Thyroid gland (tissue), 4 donors: Measurements from ENCODE around the gene CDH4. TPM values are rescaled to one million over a fixed set of nuclear protein-coding genes. Genes with fewer than 3 reads are reported as not detected.
"Not testable (repeated sequence)": the region's sequence is repeated elsewhere in the genome, so short reads cannot be mapped to it uniquely, and the experiment has no call there.

Experiments used
- DNase-seq, 2 donors: peaks; one replicate each; pipeline ENCODE4 v3.0.0-alpha.2; 2019
- H3K27ac ChIP-seq, 3 donors: fragments of 200-600 bp; sonication (generic); 1 replicate in 2 of 3; 2 replicates in 1 of 3; pipeline ENCODE4 v1.5.1; 2016 to 2019; ENCODE audit warnings: mild to moderate bottlenecking in 1 of 3, moderate library complexity in 1 of 3
- H3K27me3 ChIP-seq: fragments of 200-600 bp; sonication (generic); one replicate; pipeline ENCODE4 v1.5.1; 2019
- H3K36me3 ChIP-seq, 2 donors: fragments of 200-600 bp; sonication (generic); one replicate each; pipeline ENCODE4 v1.5.1; 2016 to 2019
- H3K4me1 ChIP-seq, 2 donors: fragments of 200-600 bp; sonication (generic); one replicate each; pipeline ENCODE4 v1.5.1; 2017 to 2019
- H3K4me3 ChIP-seq, 3 donors: fragments of 200-600 bp; sonication (generic); replicated peaks in 1 of 3; 1 replicate in 2 of 3; 2 replicates in 1 of 3; pipeline ENCODE4 v1.5.1; 2016; ENCODE audit warnings: mild to moderate bottlenecking in 1 of 3
- H3K9me3 ChIP-seq: fragments of 200-600 bp; sonication (generic); one replicate; pipeline ENCODE4 v1.5.1; 2017
- CTCF ChIP-seq, 6 experiments: fragments of 200-600 bp in 3 of 6; fragments of 450-650 bp in 3 of 6; sonication (generic) in 3 of 6; IDR thresholded peaks; one replicate each; pipeline ENCODE4 v1.5.1; 2016 to 2019; ENCODE audit warnings: antibody characterized with exemption in 6 of 6, mild to moderate bottlenecking in 2 of 6, inconsistent platforms in 1 of 6, moderate library complexity in 1 of 6
- POLR2A ChIP-seq, 2 donors: fragments of 450-650 bp; IDR thresholded peaks; one replicate each; pipeline ENCODE4 v1.6.1; 2017; ENCODE audit warnings: antibody characterized with exemption in 2 of 2, mild to moderate bottlenecking in 2 of 2, moderate library complexity in 1 of 2
- WGBS, 2 donors: methylation state at CpG; one replicate each; pipeline ENCODE4 v1.1.5; 2017; 5-methylcytosine and 5-hydroxymethylcytosine counted together
- intact Hi-C: fragments of 100-400 bp; cut with DNase I; formaldehyde crosslinking; loops from one replicate; pipeline ENCODE4 v1.15.1; 2023
- total RNA-seq, 4 donors: library from RNA; depleted of rRNA; stranded (reverse); fragments of >200 nt; gene quantifications; one replicate each; pipeline ENCODE4 v1.2.3, GENCODE V29; 2016

CDH4 gene
- total RNA-seq, 4 donors from 2014 or later, result 0.22 to 0.29 (median 0.29) TPM; not detected in 1

DNA sequence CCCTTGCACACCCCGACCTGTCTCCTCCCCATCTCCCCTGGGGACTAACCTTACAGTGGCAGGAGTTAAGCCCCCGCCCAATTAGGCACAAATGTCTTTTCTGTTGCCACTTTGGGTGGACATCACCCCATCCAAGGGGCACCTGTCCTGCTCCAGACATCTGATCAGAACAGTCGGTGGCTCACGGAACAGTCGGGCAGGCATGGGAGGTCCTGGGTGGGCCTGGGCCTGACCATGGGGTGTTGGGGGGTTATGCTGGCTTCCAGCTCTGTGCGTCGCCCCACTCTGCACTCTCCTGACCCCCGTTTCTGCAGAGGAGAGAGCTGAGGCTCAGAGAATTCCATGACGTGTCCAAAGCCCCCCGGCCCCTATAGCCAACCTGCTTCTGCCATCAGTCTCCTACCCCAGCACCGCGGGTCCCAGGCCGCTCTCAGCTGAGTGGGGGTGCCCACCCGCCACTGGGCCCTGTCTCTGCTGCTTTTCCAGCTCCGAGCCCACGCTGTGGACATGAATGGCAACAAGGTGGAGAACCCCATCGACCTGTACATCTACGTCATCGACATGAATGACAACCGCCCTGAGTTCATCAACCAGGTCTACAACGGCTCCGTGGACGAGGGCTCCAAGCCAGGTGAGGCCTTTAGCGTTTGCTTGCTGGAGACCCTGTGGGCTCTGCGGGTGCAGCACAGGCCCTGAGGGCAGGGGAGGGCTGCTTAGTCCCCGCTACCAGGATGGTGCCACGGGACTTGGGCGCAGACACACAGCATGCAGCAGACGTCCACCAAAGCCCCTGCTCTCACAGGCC is 600.4 kb downstream of the CDH4 start:
- intact Hi-C loops, result no loop called here
- WGBS, 2 donors, result 88 to 89% methylated on average over 15 to 27 of the region's 29 CpGs
- no peaks in the 10 kb centered on the region for H3K9me3 ChIP-seq
- H3K4me3 ChIP-seq, result no peak overlapping the region
- H3K27ac ChIP-seq, result no peak overlapping the region
- no peaks in the 10 kb centered on the region for H3K4me1 ChIP-seq
- no peak for DNase-seq
- TF ChIP-seq POLR2A (IDR thresholded peaks at IDR 0.05) (no peak), CTCF (IDR thresholded peaks at IDR 0.05) (no peak)
- H3K27me3 ChIP-seq, result no peaks in the 10 kb centered on the region
- no peaks in the 10 kb centered on the region for H3K36me3 ChIP-seq

DNA sequence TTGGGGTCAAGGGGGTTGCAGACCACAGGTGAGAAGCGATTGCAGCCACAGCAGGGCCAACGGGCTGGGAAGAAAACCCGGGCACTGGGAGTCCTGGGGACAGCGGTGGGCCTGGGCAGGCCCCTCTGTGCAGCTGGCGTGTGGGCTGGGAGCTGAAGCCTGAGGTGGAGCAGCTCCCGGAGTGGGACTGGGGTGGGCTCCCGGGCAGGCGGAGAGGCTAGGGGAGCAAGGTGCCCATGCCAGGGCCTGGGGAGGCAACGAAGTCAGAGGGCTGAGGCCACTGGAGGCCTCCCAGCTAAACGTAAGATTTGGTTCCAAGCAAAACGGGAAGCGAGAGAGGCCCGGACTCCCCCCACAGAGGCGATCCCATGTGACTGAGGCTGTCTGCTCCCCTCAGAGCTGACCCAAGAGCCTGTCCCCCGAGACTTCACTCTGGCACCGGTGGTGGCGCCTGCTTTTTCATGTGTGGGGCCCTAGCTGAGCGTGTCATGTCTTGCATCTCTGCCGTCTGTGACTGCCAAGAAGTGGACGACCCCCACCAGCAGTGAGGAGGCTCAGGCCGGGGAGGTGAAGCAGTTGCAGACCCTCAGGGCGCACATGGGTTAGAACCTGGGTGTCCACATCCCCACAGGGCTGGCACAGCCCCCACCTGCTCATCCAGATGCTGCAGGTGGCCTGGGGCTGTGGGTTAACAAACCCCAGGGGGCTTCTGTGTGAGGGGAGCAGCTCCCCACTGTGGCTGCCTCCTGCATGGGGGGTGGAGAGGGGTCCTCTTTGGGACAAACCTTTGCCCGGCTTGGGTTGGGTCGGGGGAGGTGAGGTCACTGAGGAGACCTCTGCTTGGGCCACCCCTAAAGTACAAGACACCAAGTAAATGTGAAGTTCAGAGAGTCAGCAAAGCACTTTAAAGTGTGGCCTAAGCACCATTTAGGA is 601.3 kb downstream of the CDH4 start:
- H3K36me3 ChIP-seq, result no peaks in the 10 kb centered on the region
- H3K4me3 ChIP-seq, result no peak overlapping the region
- H3K27ac ChIP-seq, result no peak overlapping the region
- H3K27me3 ChIP-seq, result no peaks in the 10 kb centered on the region
- intact Hi-C loops, result no loop called here
- H3K4me1 ChIP-seq, result no peaks in the 10 kb centered on the region
- no peak for DNase-seq
- no peaks in the 10 kb centered on the region for H3K9me3 ChIP-seq
- 83 to 84% methylated on average over 11 to 24 of the region's 24 CpGs for WGBS, 2 donors
- TF ChIP-seq POLR2A (IDR thresholded peaks at IDR 0.05) (no peak), CTCF (IDR thresholded peaks at IDR 0.05) (no peak)

DNA sequence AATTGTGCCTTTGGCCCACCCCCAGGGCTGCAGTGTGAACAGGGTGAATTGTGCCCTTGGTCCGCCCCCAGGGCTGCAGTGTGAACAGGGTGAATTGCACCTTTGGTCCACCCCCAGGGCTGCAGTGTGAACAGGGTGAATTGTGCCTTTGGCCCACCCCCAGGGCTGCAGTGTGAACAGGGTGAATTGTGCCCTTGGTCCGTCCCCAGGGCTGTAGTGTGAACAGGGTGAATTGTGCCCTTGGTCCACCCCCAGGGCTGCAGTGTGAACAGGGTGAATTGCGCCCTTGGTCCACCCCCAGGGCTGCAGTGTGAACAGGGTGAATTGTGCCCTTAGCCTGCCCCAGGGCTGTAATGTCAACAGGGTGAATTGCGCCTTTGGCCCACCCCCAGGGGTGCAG is 602.5 kb downstream of the CDH4 start:
- H3K4me1 ChIP-seq, H3K4me3 ChIP-seq, H3K27ac ChIP-seq, H3K27me3 ChIP-seq, H3K9me3 ChIP-seq, intact Hi-C loops, H3K36me3 ChIP-seq, DNase-seq: not testable (repeated sequence)
- WGBS, 2 donors, result 72 to 92% methylated on average over 2 to 3 of the region's 4 CpGs

GRCh38 chr20:61855286-61855685 is 603.2 kb downstream of the CDH4 start:
- H3K4me3 ChIP-seq, result no peak overlapping the region
- no peaks in the 10 kb centered on the region for H3K27me3 ChIP-seq
- no peak for DNase-seq
- H3K27ac ChIP-seq, result no peak overlapping the region
- WGBS, 2 donors, result 71 to 76% methylated on average over 8 of the region's 8 CpGs
- H3K4me1 ChIP-seq, result no peaks in the 10 kb centered on the region
- TF ChIP-seq POLR2A (IDR thresholded peaks at IDR 0.05), result no peak
- no peak for TF ChIP-seq CTCF (IDR thresholded peaks at IDR 0.05)
- no peaks in the 10 kb centered on the region for H3K9me3 ChIP-seq
- no peaks in the 10 kb centered on the region for H3K36me3 ChIP-seq
- intact Hi-C loops, result no loop called here

- Histone ChIP-seq H3K27ac (no peak overlapping the region), H3K36me3 (no peaks in the 10 kb centered on the region), H3K27me3 (no peaks in the 10 kb centered on the region), H3K4me3 (no peak overlapping the region), H3K9me3 (no peaks in the 10 kb centered on the region), H3K4me1 (no peaks in the 10 kb centered on the region)
- TF ChIP-seq POLR2A (IDR thresholded peaks at IDR 0.05), result no peak
- TF ChIP-seq CTCF (IDR thresholded peaks at IDR 0.05), result no peak
- intact Hi-C loops, result no loop called here
- DNase-seq, result no peak
- WGBS, 2 donors, result 79 to 84% methylated on average over 18 to 24 of the region's 31 CpGs
Measured at GRCh38 chr20:61856626-61857413, 604.8 kb downstream of the CDH4 start.
